Fibroblast of pulmonary artery (primary cell): ENCODE data around the gene PDYN.

Source experiments
- DNase-seq: peaks from one replicate; pipeline ENCODE4 v3.0.0-alpha.2; 2010; ENCODE audit warnings: low read depth
- H3K4me3 ChIP-seq: replicated peaks from 2 replicates; pipeline ENCODE4 v1.5.1; 2011; ENCODE audit warnings: low read depth, mild to moderate bottlenecking, control low read depth, low read length, moderate library complexity
- TF ChIP-seq, protein P1 (sequence below): IDR thresholded peaks from 2 replicates; pipeline ENCODE4 v1.5.1; 2011; ENCODE audit warnings: mild to moderate bottlenecking, control low read depth, low read length, inconsistent platforms; ENCODE audit errors: missing control alignments

Gene PDYN

GRCh38 chr20:1982686-1983085 is 11.2 kb downstream of the PDYN start:
- no peak overlapping the region for H3K4me3 ChIP-seq
- DNase-seq, result no peak
- TF ChIP-seq, protein P1, sequence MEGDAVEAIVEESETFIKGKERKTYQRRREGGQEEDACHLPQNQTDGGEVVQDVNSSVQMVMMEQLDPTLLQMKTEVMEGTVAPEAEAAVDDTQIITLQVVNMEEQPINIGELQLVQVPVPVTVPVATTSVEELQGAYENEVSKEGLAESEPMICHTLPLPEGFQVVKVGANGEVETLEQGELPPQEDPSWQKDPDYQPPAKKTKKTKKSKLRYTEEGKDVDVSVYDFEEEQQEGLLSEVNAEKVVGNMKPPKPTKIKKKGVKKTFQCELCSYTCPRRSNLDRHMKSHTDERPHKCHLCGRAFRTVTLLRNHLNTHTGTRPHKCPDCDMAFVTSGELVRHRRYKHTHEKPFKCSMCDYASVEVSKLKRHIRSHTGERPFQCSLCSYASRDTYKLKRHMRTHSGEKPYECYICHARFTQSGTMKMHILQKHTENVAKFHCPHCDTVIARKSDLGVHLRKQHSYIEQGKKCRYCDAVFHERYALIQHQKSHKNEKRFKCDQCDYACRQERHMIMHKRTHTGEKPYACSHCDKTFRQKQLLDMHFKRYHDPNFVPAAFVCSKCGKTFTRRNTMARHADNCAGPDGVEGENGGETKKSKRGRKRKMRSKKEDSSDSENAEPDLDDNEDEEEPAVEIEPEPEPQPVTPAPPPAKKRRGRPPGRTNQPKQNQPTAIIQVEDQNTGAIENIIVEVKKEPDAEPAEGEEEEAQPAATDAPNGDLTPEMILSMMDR, result no peak

DNA sequence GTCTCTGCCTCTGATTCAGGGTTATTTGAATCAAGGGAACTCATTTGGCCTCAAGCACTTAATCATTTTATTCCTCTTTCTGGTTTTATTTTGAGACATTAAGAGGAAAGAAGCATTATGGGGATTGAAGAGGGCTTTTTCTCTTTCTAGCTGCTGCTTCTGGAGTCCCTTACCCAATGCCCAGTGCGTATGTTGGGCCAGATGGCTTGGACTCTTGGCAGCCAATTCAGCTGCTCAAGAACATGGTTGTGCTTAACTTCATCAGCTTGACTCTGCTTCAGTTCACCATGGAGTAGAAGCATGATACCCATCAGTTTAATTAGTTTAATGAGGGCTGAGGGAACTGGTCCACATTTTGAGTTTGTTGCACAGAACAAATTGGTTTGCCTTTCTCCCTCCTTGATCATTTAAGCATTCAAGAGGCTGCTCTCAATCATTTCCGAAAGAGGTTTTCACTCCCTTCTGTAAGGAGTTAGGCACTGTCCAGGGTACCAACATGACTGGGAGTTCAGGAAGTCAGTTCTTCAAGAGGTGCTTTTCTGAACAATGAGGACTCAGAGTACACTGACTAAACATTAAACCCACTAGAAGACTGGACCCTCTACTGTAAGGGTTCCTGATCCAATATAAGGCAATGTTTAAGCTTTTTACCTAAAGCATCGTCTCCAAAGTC is 14.6 kb downstream of the PDYN start:
- TF ChIP-seq, protein P1, result no peak
- no peak overlapping the region for H3K4me3 ChIP-seq
- DNase-seq, result peak; percentile 6

DNA sequence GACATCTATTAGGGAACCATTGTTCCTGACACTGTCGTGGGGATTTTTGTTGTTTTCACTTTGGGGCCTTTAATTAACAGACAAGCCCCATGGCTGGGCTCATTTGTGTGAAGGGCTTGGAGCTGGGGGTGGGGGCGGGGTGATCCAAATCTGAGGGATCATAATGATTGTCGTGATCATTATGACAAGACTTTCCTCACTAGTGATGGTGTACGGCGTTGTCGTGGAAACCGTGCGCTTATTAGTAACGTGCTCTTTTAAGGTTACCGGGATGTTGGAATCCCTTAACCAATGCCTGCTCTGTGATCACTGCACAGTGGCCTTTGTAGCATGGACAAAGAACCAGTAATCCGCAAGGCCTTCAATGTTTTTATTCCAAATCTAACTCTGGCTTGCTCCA is 18.6 kb downstream of the PDYN start:
- DNase-seq, result no peak
- no peak overlapping the region for H3K4me3 ChIP-seq
- TF ChIP-seq, protein P1, result no peak

DNA sequence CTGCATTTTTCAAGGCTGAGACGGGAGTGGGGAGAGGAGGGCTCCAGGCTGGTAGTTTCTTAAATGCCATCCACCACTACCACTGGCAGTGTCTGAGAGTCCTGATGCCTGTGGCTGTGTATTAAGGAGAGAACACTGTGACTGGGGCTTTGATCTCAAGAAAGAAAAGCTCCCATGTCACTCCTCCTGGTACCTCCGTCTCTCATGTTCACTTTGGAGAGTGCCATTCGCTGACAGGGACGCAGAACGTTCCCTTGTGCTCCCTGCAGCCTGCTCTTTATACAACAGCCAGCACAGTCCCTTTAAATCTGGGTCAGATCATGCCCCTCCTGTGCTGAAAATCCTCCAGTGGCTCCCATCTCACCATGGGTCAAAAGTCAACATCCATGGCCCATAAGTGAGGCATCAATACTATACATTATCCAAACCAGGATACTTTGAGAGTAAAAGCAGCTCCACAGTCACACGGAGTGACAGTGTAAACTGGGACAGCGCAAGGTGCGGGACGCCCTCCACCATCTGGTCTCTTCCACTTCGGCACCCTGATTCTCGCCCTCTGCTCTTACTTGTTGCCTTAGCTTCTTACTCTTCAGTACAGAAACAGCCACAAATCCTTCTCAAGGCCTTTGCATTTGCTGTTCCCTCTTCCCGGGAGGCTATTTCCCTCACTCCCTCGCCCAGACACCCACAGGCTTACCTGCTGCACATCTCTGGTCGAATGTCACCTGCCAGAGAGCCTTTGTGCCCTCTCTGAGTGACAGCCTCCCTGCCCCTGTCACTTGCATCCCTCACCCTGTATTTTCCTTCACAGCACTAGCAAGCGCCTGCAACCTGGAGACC is 20.0 kb downstream of the PDYN start:
- DNase-seq, result no peak
- TF ChIP-seq, protein P1, result no peak

DNA sequence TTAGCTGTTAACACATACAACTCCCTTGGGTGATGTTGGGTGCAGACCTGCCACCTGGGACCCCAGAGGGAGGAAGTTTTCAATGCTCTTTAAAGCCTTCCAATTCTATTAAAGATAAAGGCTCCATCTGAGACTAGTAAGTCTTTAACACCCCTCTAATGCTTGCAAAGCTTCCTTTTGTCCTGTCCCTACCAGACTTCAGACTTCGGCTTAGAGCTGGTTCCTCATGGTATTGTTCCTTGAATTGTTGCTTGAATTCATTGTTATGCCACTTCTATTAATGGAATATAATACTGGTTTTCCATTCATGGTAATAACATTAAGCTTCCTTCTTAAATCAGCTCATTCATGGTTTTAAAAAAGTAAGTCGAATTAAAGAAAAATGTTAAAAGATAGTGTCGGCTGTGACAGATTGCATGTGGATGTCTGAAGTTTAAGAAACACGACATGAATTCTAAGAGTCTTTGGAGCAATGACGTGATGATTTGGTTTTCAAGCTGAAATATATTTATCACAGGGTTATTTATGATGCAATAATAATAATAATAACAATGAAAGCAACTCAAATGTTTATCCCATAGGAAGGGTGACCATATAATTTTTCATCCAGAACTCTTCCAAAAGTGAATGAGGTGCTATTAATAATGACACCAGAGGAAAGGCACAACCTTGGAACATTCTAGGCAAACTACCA is 21.8 kb downstream of the PDYN start:
- H3K4me3 ChIP-seq, result no peak overlapping the region
- TF ChIP-seq, protein P1, result no peak
- DNase-seq, result no peak

More for the DNA sequence above, 20.0 kb downstream of the PDYN start:
- H3K4me3 ChIP-seq, result no peak overlapping the region

DNA sequence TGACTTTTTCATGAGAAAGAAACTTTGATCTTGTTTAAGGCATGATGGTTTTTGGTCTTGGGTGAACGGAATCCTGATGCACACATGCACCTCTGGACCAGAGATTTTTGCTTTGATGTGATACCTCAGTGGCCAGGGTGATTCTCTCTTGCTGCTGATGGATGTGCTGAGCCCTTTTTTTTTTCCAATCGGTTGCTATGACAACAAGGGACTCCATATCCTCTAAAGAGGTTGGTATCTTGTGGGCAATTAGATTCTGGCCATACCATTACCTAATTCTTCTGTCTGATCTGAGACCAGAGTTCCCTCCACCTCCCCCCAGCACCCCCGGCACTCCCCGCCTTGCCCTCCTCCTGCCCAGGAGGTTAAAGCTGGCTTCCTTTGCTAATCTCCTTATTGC is 24.9 kb downstream of the PDYN start:
- no peak overlapping the region for H3K4me3 ChIP-seq
- TF ChIP-seq, protein P1, result no peak
- DNase-seq, result no peak
